HFFc6 (cell line): ENCODE measurements around the gene GPR31. TPM values are rescaled to one million over a fixed set of nuclear protein-coding genes. Genes with fewer than 3 reads are reported as not detected.

Experiments used
- DNase-seq: peaks from one replicate; pipeline ENCODE4 v3.0.0-alpha.2; 2018
- H3K27ac Mint-ChIP-seq: 2 replicates; pipeline ENCODE4 v1.8.0; 2020; ENCODE audit warnings: mild to moderate bottlenecking, mixed read lengths
- H3K27me3 Mint-ChIP-seq: 2 replicates; pipeline ENCODE4 v1.8.0; 2021; ENCODE audit warnings: mild to moderate bottlenecking, moderate library complexity, mixed read lengths; ENCODE audit not compliant: insufficient read depth
- H3K36me3 Mint-ChIP-seq: 2 replicates; pipeline ENCODE4 v1.8.0; 2021; ENCODE audit warnings: low read depth, mixed read lengths
- H3K4me1 Mint-ChIP-seq: 2 replicates; pipeline ENCODE4 v1.8.0; 2020; ENCODE audit warnings: low read depth, mixed read lengths
- H3K4me3 Mint-ChIP-seq: 2 replicates; pipeline ENCODE4 v1.8.0; 2020; ENCODE audit warnings: mild to moderate bottlenecking, moderate library complexity, mixed read lengths
- H3K9me3 Mint-ChIP-seq: 2 replicates; pipeline ENCODE4 v1.8.0; 2020; ENCODE audit warnings: mild to moderate bottlenecking, mixed read lengths
- CTCF ChIP-seq: fragments of 200-600 bp; sonication (generic); IDR thresholded peaks from 2 replicates; pipeline ENCODE4 v1.5.0; 2021; ENCODE audit warnings: antibody characterized with exemption, mild to moderate bottlenecking
- total RNA-seq, 6 experiments: library from RNA; stranded (reverse); fragmentation: NEBNext Ultra II Directional; extraction: Animal tissue kit (Norgen Biotek cat#: 25700); gene quantifications; 2 replicates in 1 of 6; 3 replicates in 5 of 6; pipeline ENCODE4 v1.2.3, GENCODE V29; 2021

The GPR31 gene
- total RNA-seq, 6 experiments from 2014 or later = not detected

DNA sequence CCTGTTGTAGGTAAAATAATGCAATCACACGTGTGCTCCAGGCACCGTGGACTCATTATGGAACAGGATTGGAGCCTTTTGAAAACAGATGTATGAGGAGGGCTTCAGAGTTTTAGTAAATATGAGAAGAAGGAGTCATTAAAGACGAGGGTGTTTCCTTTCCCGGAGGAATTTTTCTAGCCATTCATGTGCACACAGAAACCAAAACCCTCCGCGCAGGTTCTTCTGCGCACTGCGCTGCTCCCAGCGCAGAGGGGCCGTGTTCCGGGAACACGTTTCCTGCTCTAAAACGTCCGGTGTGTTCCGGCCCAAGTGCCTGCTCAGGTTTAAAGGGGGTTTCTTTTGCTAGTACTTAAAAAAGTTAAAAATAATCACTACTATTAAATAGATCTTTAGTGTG, 11.6 kb downstream of the GPR31 start:
- H3K4me1 Mint-ChIP-seq = no peaks in the 10 kb centered on the region; the same call in 1 of the 2 replicates
- no peak overlapping the region for H3K4me3 Mint-ChIP-seq
- no peak overlapping the region for H3K27ac Mint-ChIP-seq
- H3K9me3 Mint-ChIP-seq = peaks cover 52% of the 10 kb centered on the region
- no peak for TF ChIP-seq CTCF
- peaks cover 5% of the 10 kb centered on the region for H3K27me3 Mint-ChIP-seq
- H3K36me3 Mint-ChIP-seq = peaks cover 12% of the 10 kb centered on the region
- no peak for DNase-seq

- no peak for TF ChIP-seq CTCF
- Mint-ChIP-seq H3K27ac (no peak overlapping the region), H3K4me3 (no peak overlapping the region)
Measured at GRCh38 chr6:167145461-167145860, 12.3 kb downstream of the GPR31 start.

DNA sequence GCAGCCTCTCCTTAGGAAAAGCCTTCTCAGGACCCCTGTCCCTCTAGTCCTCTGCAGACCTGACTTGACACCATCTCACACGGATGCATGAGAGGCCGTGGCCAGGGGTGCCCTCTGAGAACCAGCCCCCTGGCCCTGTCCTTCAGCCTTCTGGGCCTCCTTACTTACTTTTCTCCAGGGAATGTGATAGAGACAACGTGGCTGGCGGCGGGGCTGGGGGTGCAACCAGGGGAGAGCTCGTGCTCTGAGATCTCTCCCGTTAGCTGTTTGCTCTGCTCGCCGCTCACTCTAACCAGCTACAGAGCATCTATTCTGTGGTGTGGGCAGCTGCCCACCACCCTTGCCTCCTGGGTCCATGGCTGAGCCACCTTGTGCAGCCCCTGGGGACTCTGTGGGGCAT, 14.7 kb downstream of the GPR31 start:
- no peak overlapping the region for H3K4me3 Mint-ChIP-seq
- no peak for DNase-seq
- H3K4me1 Mint-ChIP-seq = no peaks in the 10 kb centered on the region
- TF ChIP-seq CTCF = no peak
- no peak overlapping the region for H3K27ac Mint-ChIP-seq
- peaks cover 46% of the 10 kb centered on the region for H3K9me3 Mint-ChIP-seq
- peaks cover 7% of the 10 kb centered on the region for H3K36me3 Mint-ChIP-seq
- H3K27me3 Mint-ChIP-seq = peaks cover 7% of the 10 kb centered on the region

More at GRCh38 chr6:167145461-167145860, 12.3 kb downstream of the GPR31 start:
- peaks cover 51% of the 10 kb centered on the region for H3K9me3 Mint-ChIP-seq
- H3K4me1 Mint-ChIP-seq = no peaks in the 10 kb centered on the region
- peaks cover 7% of the 10 kb centered on the region for H3K27me3 Mint-ChIP-seq
- no peak for DNase-seq
- peaks cover 7% of the 10 kb centered on the region for H3K36me3 Mint-ChIP-seq

- no peak overlapping the region for H3K27ac Mint-ChIP-seq
- H3K4me1 Mint-ChIP-seq = no peaks in the 10 kb centered on the region
- no peak overlapping the region for H3K4me3 Mint-ChIP-seq
- TF ChIP-seq CTCF = no peak
- DNase-seq = no peak
- H3K27me3 Mint-ChIP-seq = peaks cover 7% of the 10 kb centered on the region
- peaks cover 47% of the 10 kb centered on the region for H3K9me3 Mint-ChIP-seq
- H3K36me3 Mint-ChIP-seq = peaks cover 7% of the 10 kb centered on the region
Measured at GRCh38 chr6:167142433-167142761, 15.4 kb downstream of the GPR31 start.

- Mint-ChIP-seq H3K4me3 (no peak overlapping the region), H3K27me3 (peaks cover 7% of the 10 kb centered on the region), H3K4me1 (no peaks in the 10 kb centered on the region), H3K27ac (no peak overlapping the region), H3K9me3 (peaks cover 52% of the 10 kb centered on the region), H3K36me3 (peaks cover 7% of the 10 kb centered on the region)
- TF ChIP-seq CTCF = peak; percentile 18; the same call in 1 of the 2 replicates
- no peak for DNase-seq
Measured at GRCh38 chr6:167141667-167142432, 15.9 kb downstream of the GPR31 start.
